H1 (cell line): ENCODE measurements around the gene CDC42SE2. TPM values are rescaled to one million over a fixed set of nuclear protein-coding genes. Genes with fewer than 3 reads are reported as not detected.

ENCODE experiments used
- CTCF ChIA-PET: fragments of 300-600 bp; sonication (Branson Sonifier 250); formaldehyde crosslinking; loops from one replicate; lab custom pipeline; 2021; ENCODE audit not compliant: partially characterized antibody; lab: Charles Lee
- POLR2A ChIA-PET: fragments of 300-600 bp; sonication (Branson Sonifier 250); formaldehyde crosslinking; loops from one replicate; lab custom pipeline; 2021; ENCODE audit warnings: inconsistent platforms; ENCODE audit not compliant: partially characterized antibody; lab: Charles Lee
- DNase-seq, 2 experiments: peaks; one replicate each; pipeline versions ENCODE4 v3.0.0 to v3.0.0-alpha.2; 2010 to 2022; ENCODE audit warnings: low spot score in 2 of 2, low read depth in 1 of 2, mixed read lengths in 1 of 2
- FAIRE-seq: peaks from 2 replicates; lab custom pipeline; 2011; peaks lifted over from hg19 to GRCh38; lab: Jason Lieb, UNC
- H2AFZ ChIP-seq: 2 replicates; pipeline ENCODE4 v1.8.1; 2012; ENCODE audit warnings: low read length, inconsistent platforms
- H2AK5ac ChIP-seq: 2 replicates; pipeline ENCODE4 v1.6.1; 2013; ENCODE audit warnings: low read depth, low read length
- H2BK120ac ChIP-seq: replicated peaks from 2 replicates; pipeline ENCODE3; 2013; ENCODE audit warnings: low read depth, low read length, inconsistent platforms
- H2BK12ac ChIP-seq: 2 replicates; pipeline ENCODE4 v1.6.1; 2013; ENCODE audit warnings: low read depth, low read length
- H2BK15ac ChIP-seq: 2 replicates; pipeline ENCODE4 v1.6.1; 2013; ENCODE audit warnings: low read length
- H2BK20ac ChIP-seq: 2 replicates; pipeline ENCODE4 v1.6.1; 2013; ENCODE audit warnings: low read length
- H2BK5ac ChIP-seq: 2 replicates; pipeline ENCODE4 v1.6.1; 2013; ENCODE audit warnings: low read depth, low read length
- H3K14ac ChIP-seq: 2 replicates; pipeline ENCODE4 v1.6.1; 2013; ENCODE audit warnings: inconsistent platforms; ENCODE audit not compliant: insufficient read length
- H3K18ac ChIP-seq: 2 replicates; pipeline ENCODE4 v1.6.1; 2013; ENCODE audit warnings: low read length; ENCODE audit errors: extremely low read depth
- H3K23ac ChIP-seq: 2 replicates; pipeline ENCODE4 v1.6.1; 2013; ENCODE audit warnings: inconsistent platforms; ENCODE audit not compliant: insufficient read length
- H3K23me2 ChIP-seq: 2 replicates; pipeline ENCODE4 v1.6.1; 2013; ENCODE audit warnings: low read depth, low read length
- H3K27ac ChIP-seq: 2 replicates; pipeline ENCODE4 v1.6.1; 2011; ENCODE audit warnings: low read depth, low read length, inconsistent platforms
- H3K27me3 ChIP-seq, 4 experiments: replicated peaks in 1 of 4; 1 replicate in 1 of 4; 2 replicates in 3 of 4; pipeline versions ENCODE4 v1.6.1 to v1.8.1; 2011 to 2013; ENCODE audit warnings: low read length in 3 of 4, mild to moderate bottlenecking in 3 of 4, inconsistent platforms in 2 of 4, mixed read lengths in 2 of 4, moderate library complexity in 1 of 4; ENCODE audit not compliant: control insufficient read depth in 3 of 4, insufficient read depth in 3 of 4; ENCODE audit errors: extremely low read depth in 1 of 4
- H3K36me3 ChIP-seq, 4 experiments: 2 replicates each; pipeline versions ENCODE4 v1.6.1 to v1.8.1; 2011 to 2013; ENCODE audit warnings: mild to moderate bottlenecking in 4 of 4, low read length in 3 of 4, moderate library complexity in 2 of 4, control low read depth in 1 of 4, inconsistent platforms in 1 of 4; ENCODE audit not compliant: insufficient read depth in 4 of 4, control insufficient read depth in 2 of 4
- H3K4ac ChIP-seq: replicated peaks from 2 replicates; pipeline ENCODE3; 2013; ENCODE audit warnings: low read length, low read depth, mixed read lengths, inconsistent platforms; ENCODE audit not compliant: insufficient read length
- H3K4me1 ChIP-seq, 4 experiments: replicated peaks in 1 of 4; 1 replicate in 1 of 4; 2 replicates in 3 of 4; pipeline versions ENCODE4 v1.6.1 to v1.8.1; 2011 to 2013; ENCODE audit warnings: low read length in 3 of 4, inconsistent platforms in 2 of 4, mixed read lengths in 1 of 4; ENCODE audit not compliant: insufficient read depth in 4 of 4, control insufficient read depth in 3 of 4
- H3K4me2 ChIP-seq, 2 experiments: 2 replicates each; pipeline versions ENCODE4 v1.6.1 to v1.8.1; 2011 to 2013; ENCODE audit warnings: low read depth in 2 of 2, low read length in 2 of 2, control low read depth in 1 of 2, inconsistent platforms in 1 of 2, mild to moderate bottlenecking in 1 of 2; ENCODE audit not compliant: insufficient read depth in 1 of 2
- H3K4me3 ChIP-seq, 4 experiments: fragments of 200-600, 300-600 bp in 1 of 4; sonication (generic), shearing (Covaris generic), sonication (Bioruptor Twin) in 1 of 4; 2 replicates each; pipeline versions ENCODE4 v1.5.1 to v1.8.1; 2011 to 2016; ENCODE audit warnings: low read length in 4 of 4, low read depth in 3 of 4, control low read depth in 2 of 4, inconsistent platforms in 2 of 4, mild to moderate bottlenecking in 2 of 4, mixed read lengths in 1 of 4, moderate library complexity in 1 of 4; ENCODE audit not compliant: insufficient read depth in 2 of 4; ENCODE audit errors: extremely low read depth in 1 of 4
- H3K56ac ChIP-seq: replicated peaks from 2 replicates; pipeline ENCODE3; 2013; ENCODE audit warnings: low read depth, mild to moderate bottlenecking, mixed read lengths, low read length, inconsistent platforms; ENCODE audit not compliant: insufficient read length
- H3K79me1 ChIP-seq: 2 replicates; pipeline ENCODE4 v1.6.1; 2013; ENCODE audit warnings: low read depth, low read length, control low read depth
- H3K79me2 ChIP-seq, 2 experiments: 2 replicates each; pipeline versions ENCODE4 v1.6.1 to v1.8.1; 2012 to 2013; ENCODE audit warnings: low read length in 2 of 2, mild to moderate bottlenecking in 2 of 2, inconsistent platforms in 1 of 2; ENCODE audit not compliant: insufficient read depth in 2 of 2, control insufficient read depth in 1 of 2
- H3K9ac ChIP-seq, 4 experiments: replicated peaks in 1 of 4; 1 replicate in 1 of 4; 2 replicates in 3 of 4; pipeline versions ENCODE4 v1.6.1 to v1.8.1; 2011 to 2013; ENCODE audit warnings: low read depth in 3 of 4, low read length in 3 of 4, control low read depth in 2 of 4, mild to moderate bottlenecking in 2 of 4, moderate library complexity in 2 of 4, inconsistent platforms in 1 of 4; ENCODE audit errors: extremely low read depth in 1 of 4
- H3K9me3 ChIP-seq, 2 experiments: 2 replicates each; pipeline versions ENCODE4 v1.6.1 to v1.8.1; 2012 to 2013; ENCODE audit warnings: mild to moderate bottlenecking in 2 of 2, moderate library complexity in 2 of 2, control low read depth in 1 of 2, inconsistent platforms in 1 of 2, low read depth in 1 of 2, low read length in 1 of 2, mixed read lengths in 1 of 2; ENCODE audit not compliant: insufficient read depth in 2 of 2
- H4K20me1 ChIP-seq, 2 experiments: replicated peaks in 1 of 2; 2 replicates each; pipeline versions ENCODE3 to v1.8.1; 2011 to 2013; ENCODE audit warnings: inconsistent platforms in 2 of 2, low read length in 2 of 2, mild to moderate bottlenecking in 1 of 2; ENCODE audit not compliant: insufficient read depth in 2 of 2, control insufficient read depth in 1 of 2
- H4K5ac ChIP-seq: 2 replicates; pipeline ENCODE4 v1.6.1; 2013; ENCODE audit warnings: low read length, low read depth, mixed read lengths, inconsistent platforms; ENCODE audit not compliant: insufficient read length
- H4K8ac ChIP-seq: 2 replicates; pipeline ENCODE4 v1.8.0; 2013; ENCODE audit warnings: mild to moderate bottlenecking, moderate library complexity, low read length, inconsistent platforms; ENCODE audit not compliant: insufficient read depth; ENCODE audit errors: extremely low read depth
- H4K91ac ChIP-seq: replicated peaks from 2 replicates; pipeline ENCODE3; 2013; ENCODE audit warnings: low read length, mixed read lengths, inconsistent platforms; ENCODE audit not compliant: insufficient read length
- HDAC2 ChIP-seq, 2 experiments: fragments of 300-600 bp in 1 of 2; sonication (generic) in 1 of 2; IDR thresholded peaks; 2 replicates each; pipeline ENCODE4 v1.6.1; 2011 to 2012; ENCODE audit warnings: low read depth in 2 of 2, low read length in 2 of 2, mild to moderate bottlenecking in 2 of 2, moderate library complexity in 2 of 2, borderline replicate concordance in 1 of 2, inconsistent platforms in 1 of 2
- NANOG ChIP-seq: IDR thresholded peaks from 2 replicates; pipeline ENCODE4 v1.6.1; 2011; ENCODE audit warnings: low read length, low read depth, mild to moderate bottlenecking, inconsistent platforms; ENCODE audit not compliant: insufficient read depth, poor library complexity, severe bottlenecking
- NRF1 ChIP-seq: IDR thresholded peaks from 2 replicates; pipeline ENCODE4 v1.6.1; 2011; ENCODE audit warnings: mild to moderate bottlenecking, low read depth, low read length, improper control_type of control experiment
- PHF8 ChIP-seq: fragments of 200-600 bp; sonication (generic); conservative IDR thresholded peaks from 2 replicates; pipeline ENCODE4 v1.7.1; 2012; ENCODE audit warnings: low read depth, mild to moderate bottlenecking, inconsistent platforms, low read length, moderate library complexity
- POLR2A ChIP-seq, 2 experiments: IDR thresholded peaks; 1 replicate in 1 of 2; 2 replicates in 1 of 2; pipeline ENCODE4 v1.6.1; 2011; ENCODE audit warnings: low read depth in 2 of 2, low read length in 2 of 2, mild to moderate bottlenecking in 2 of 2; ENCODE audit errors: control extremely low read depth in 1 of 2
- SIRT6 ChIP-seq: IDR thresholded peaks from one replicate; pipeline ENCODE4 v1.7.1; 2012; ENCODE audit warnings: low read length, inconsistent platforms
- SIX5 ChIP-seq: IDR thresholded peaks from 2 replicates; pipeline ENCODE4 v1.6.1; 2011; ENCODE audit warnings: mild to moderate bottlenecking, low read depth, low read length
- TEAD4 ChIP-seq: IDR thresholded peaks from 2 replicates; pipeline ENCODE4 v1.6.1; 2012; ENCODE audit warnings: low read depth, low read length, inconsistent platforms, mixed read lengths
- WGBS, 2 experiments: shearing (Covaris generic) in 1 of 2; methylation state at CpG; one replicate each; pipeline versions ENCODE4 v1.1.6 to v1.1.7; 2013 to 2015; ENCODE audit warnings: low lambda C conversion rate in 2 of 2, mixed read lengths in 2 of 2, inconsistent platforms in 1 of 2, low coverage in 1 of 2, missing lambda C conversion rate in 1 of 2; ENCODE audit not compliant: insufficient replicate concordance in 2 of 2, insufficient coverage in 1 of 2, insufficient read length in 1 of 2; ENCODE audit errors: extremely low coverage in 1 of 2, missing lambda C conversion rate in 1 of 2; 5-methylcytosine and 5-hydroxymethylcytosine counted together
- polyA plus RNA-seq, 7 experiments: library from polyadenylated mRNA; depleted of rRNA in 3 of 7; stranded (reverse) in 5 of 7; unstranded in 2 of 7; fragments of >200 nt in 5 of 7; fragments of 200-250 nt in 2 of 7; gene quantifications; 1 replicate in 5 of 7; 2 replicates in 1 of 7; 4 replicates in 1 of 7; pipeline versions ENCODE4 v1.2.1 to v1.2.3, GENCODE V29; 2011 to 2013; ENCODE audit warnings: missing spikeins in 2 of 7, mixed read lengths in 2 of 7
- total RNA-seq: library from RNA; stranded (reverse); fragmentation: NEBNext Ultra II Directional; extraction: Animal tissue kit (Norgen Biotek cat#: 25700); gene quantifications from 2 replicates; pipeline ENCODE4 v1.2.1, GENCODE V29; 2021
- TF ChIP-seq, protein P1 (sequence below): IDR thresholded peaks from 2 replicates; pipeline ENCODE4 v1.6.1; 2011; ENCODE audit warnings: low read length, improper control_type of control experiment

Gene CDC42SE2
- total and polyA plus RNA-seq, 2 of the 8 experiments (the other 6 are each of a cell fraction or from before 2014, with no cell fraction given), result 16.7 to 30.8 TPM

DNA sequence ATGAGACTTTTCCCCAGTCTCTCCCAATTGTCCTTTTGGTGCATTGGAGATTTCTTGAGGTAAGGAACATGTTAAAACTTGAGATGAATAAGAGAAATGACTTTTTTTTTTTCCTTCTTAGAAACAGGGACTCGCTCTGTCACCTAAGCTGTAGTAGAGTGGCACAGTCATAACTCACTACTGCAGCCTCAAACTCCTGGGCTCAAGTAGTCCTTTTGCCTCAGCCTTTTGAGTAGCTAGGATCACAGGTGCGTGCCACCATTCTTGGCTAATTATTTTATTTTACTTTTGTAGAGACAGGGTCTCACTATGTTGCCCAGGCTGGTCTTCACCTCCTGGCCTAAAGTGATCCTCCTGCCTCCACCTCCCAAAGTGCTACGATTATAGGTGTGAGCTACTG, 25.9 kb downstream of the CDC42SE2 start:
- 89% methylated on average over 3 of the region's 3 CpGs; no CpG with 5 or more reads in 1 of the 2 experiments for WGBS, 2 experiments
- Histone ChIP-seq H2BK15ac (no peak overlapping the region), H2BK5ac (no peak overlapping the region), H3K27ac (no peak overlapping the region), H3K27me3 (no peaks in the 10 kb centered on the region), H3K9ac (no peak overlapping the region), H4K5ac (no peak overlapping the region), H2AFZ (no peak overlapping the region), H3K36me3 (no peaks in the 10 kb centered on the region), H3K4ac (no peak overlapping the region), H3K56ac (no peak overlapping the region), H3K23me2 (no peaks in the 10 kb centered on the region), H2BK12ac (no peak overlapping the region), H3K14ac (no peak overlapping the region), H3K79me2 (peaks cover 0 to 15% of the 10 kb centered on the region in 2 experiments; a peak in 3 of 4 replicates), H3K18ac (no peak overlapping the region), H2BK120ac (no peak overlapping the region), H3K4me1 (no peaks in the 10 kb centered on the region), H2AK5ac (no peak overlapping the region), H3K4me3 (no peak overlapping the region), H4K8ac (no peak overlapping the region), H3K9me3 (no peaks in the 10 kb centered on the region), H3K4me2 (no peak overlapping the region), H2BK20ac (no peak overlapping the region), H3K23ac (no peak overlapping the region), H4K20me1 (peaks cover 0 to 2% of the 10 kb centered on the region in 2 experiments), H4K91ac (no peak overlapping the region), H3K79me1 (0 out of 2 replicates have a peak, but pooled peaks cover 3% of the 10 kb centered on the region)
- ChIA-PET CTCF (interaction anchor here (0.6 kb wide), 1 partner anchor 35 kb away, joined by 4 read pairs; no protein-coding TSS in a partner anchor), POLR2A (interaction anchor here (0.8 kb wide), 1 partner anchor 73 kb away, joined by 4 read pairs; no protein-coding TSS in a partner anchor)
- no peak for DNase-seq
- no peak for FAIRE-seq
- TF ChIP-seq TEAD4, result no peak
- no peak for TF ChIP-seq NRF1
- TF ChIP-seq POLR2A (IDR thresholded peaks at IDR 0.05; ENCODE audit: control extremely low read depth in 1 of 2, low read depth in 2 of 2, low read length in 2 of 2), result no peak
- no peak for TF ChIP-seq NANOG
- TF ChIP-seq PHF8, result no peak
- no peak for TF ChIP-seq SIX5
- no peak for TF ChIP-seq HDAC2 (IDR thresholded peaks at IDR 0.05; ENCODE audit: borderline replicate concordance in 1 of 2, low read depth in 2 of 2, low read length in 2 of 2)
- TF ChIP-seq SIRT6, result no peak
- TF ChIP-seq, protein P1, sequence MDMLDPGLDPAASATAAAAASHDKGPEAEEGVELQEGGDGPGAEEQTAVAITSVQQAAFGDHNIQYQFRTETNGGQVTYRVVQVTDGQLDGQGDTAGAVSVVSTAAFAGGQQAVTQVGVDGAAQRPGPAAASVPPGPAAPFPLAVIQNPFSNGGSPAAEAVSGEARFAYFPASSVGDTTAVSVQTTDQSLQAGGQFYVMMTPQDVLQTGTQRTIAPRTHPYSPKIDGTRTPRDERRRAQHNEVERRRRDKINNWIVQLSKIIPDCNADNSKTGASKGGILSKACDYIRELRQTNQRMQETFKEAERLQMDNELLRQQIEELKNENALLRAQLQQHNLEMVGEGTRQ, result no peak
